PC-3 (cell line): ENCODE data around the gene IQSEC1. TPM values are rescaled to one million over a fixed set of nuclear protein-coding genes. Genes with fewer than 3 reads are reported as not detected.

Source experiments
- ATAC-seq: fragments of 200-7000 bp; cut with Tn5 transposase; 2 replicates; pipeline ENCODE4 v1.9.1; 2020; ENCODE audit warnings: mild to moderate bottlenecking, moderate library complexity
- BruUV-seq: library from RNA; stranded (reverse); fragments of 400-500 nt; replicated peaks from 2 replicates; lab custom pipeline; 2021; lab: Mats Ljungman, UMichigan
- CTCF ChIA-PET: fragments of 300-600 bp; sonication (Branson Sonifier 250); formaldehyde crosslinking; loops from one replicate; lab custom pipeline; 2022; ENCODE audit warnings: antibody characterized with exemption; lab: Charles Lee
- POLR2A ChIA-PET: fragments of 300-600 bp; sonication (Branson Sonifier 250); formaldehyde crosslinking; loops from one replicate; lab custom pipeline; 2022; ENCODE audit warnings: antibody characterized with exemption; ENCODE audit not compliant: unreplicated experiment; lab: Charles Lee
- DNase-seq: peaks from one replicate; pipeline ENCODE4 v3.0.0-alpha.2; 2015
- H2AFZ ChIP-seq: fragments of 300-600 bp; sonication (generic); 2 replicates; pipeline ENCODE4 v1.6.0; 2016; ENCODE audit warnings: antibody characterized with exemption, low read length
- H3F3A ChIP-seq: fragments of 300-600 bp; sonication (generic); one replicate; pipeline ENCODE4 v1.6.0; 2017; ENCODE audit warnings: antibody characterized with exemption, low read length, control low read depth, mild to moderate bottlenecking; ENCODE audit not compliant: unreplicated experiment
- H3K27ac ChIP-seq: fragments of 300-600 bp; sonication (generic); 2 replicates; pipeline ENCODE4 v1.5.1; 2016; ENCODE audit warnings: mild to moderate bottlenecking, low read length
- H3K27me3 ChIP-seq: fragments of 300-600 bp; sonication (generic); 2 replicates; pipeline ENCODE4 v1.6.1; 2016; ENCODE audit warnings: low read length, mixed read lengths
- H3K36me3 ChIP-seq: fragments of 300-600 bp; sonication (generic); 2 replicates; pipeline ENCODE4 v1.6.1; 2016; ENCODE audit warnings: low read depth, mixed run types, low read length, mixed read lengths
- H3K4me1 ChIP-seq: fragments of 300-600 bp; sonication (generic); 2 replicates; pipeline ENCODE4 v1.5.1; 2016; ENCODE audit warnings: low read length; ENCODE audit not compliant: insufficient read depth
- H3K4me2 ChIP-seq: fragments of 300-600 bp; sonication (generic); 2 replicates; pipeline ENCODE4 v1.6.0; 2016; ENCODE audit warnings: low read length
- H3K4me3 ChIP-seq: fragments of 300-600 bp; sonication (generic); 2 replicates; pipeline ENCODE4 v1.5.1; 2016; ENCODE audit warnings: mild to moderate bottlenecking, low read length, mixed read lengths
- H3K79me2 ChIP-seq: fragments of 300-600 bp; sonication (generic); 2 replicates; pipeline ENCODE4 v1.6.1; 2017; ENCODE audit warnings: low read length, mixed read lengths
- H3K9ac ChIP-seq: fragments of 300-600 bp; sonication (generic); 2 replicates; pipeline ENCODE4 v1.6.0; 2016; ENCODE audit warnings: mild to moderate bottlenecking, low read length
- H3K9me2 ChIP-seq: fragments of 300-600 bp; sonication (generic); replicated peaks from 2 replicates; pipeline ENCODE4 v1.6.1; 2016; ENCODE audit warnings: mixed run types, low read length, mixed read lengths
- H3K9me3 ChIP-seq: fragments of 300-600 bp; sonication (generic); 2 replicates; pipeline ENCODE4 v1.6.1; 2016; ENCODE audit warnings: low read length, mixed read lengths
- H4K20me1 ChIP-seq: fragments of 300-600 bp; sonication (generic); 2 replicates; pipeline ENCODE4 v1.6.1; 2016; ENCODE audit warnings: low read length, mixed read lengths
- CTCF ChIP-seq: fragments of 300-600 bp; sonication (generic); conservative IDR thresholded peaks from 2 replicates; pipeline ENCODE4 v1.5.1; 2017; ENCODE audit warnings: antibody characterized with exemption, low read depth, mild to moderate bottlenecking, low read length
- EZH2 ChIP-seq: fragments of 300-600 bp; sonication (generic); IDR thresholded peaks from one replicate; pipeline ENCODE4 v1.6.1; 2017; ENCODE audit warnings: antibody characterized with exemption, mild to moderate bottlenecking, low read length; ENCODE audit not compliant: unreplicated experiment
- EZH2phosphoT487 ChIP-seq: fragments of 300-600 bp; sonication (generic); IDR thresholded peaks from 2 replicates; pipeline ENCODE4 v1.6.1; 2018; ENCODE audit warnings: mild to moderate bottlenecking, antibody characterized with exemption, low read length, borderline replicate concordance
- intact Hi-C: fragments of 100-400 bp; cut with micrococcal nuclease; formaldehyde crosslinking; loops from 2 replicates; pipeline ENCODE4 v1.9.0; 2023
- total RNA-seq: library from RNA; depleted of rRNA; stranded (reverse); fragments of >200 nt; gene quantifications from 2 replicates; pipeline ENCODE4 v1.2.3, GENCODE V29; 2014

Gene IQSEC1
- total RNA-seq, 1 experiment from 2014 or later = 37.9 TPM

- Histone ChIP-seq H3F3A (no peaks in the 10 kb centered on the region), H3K4me2 (no peak overlapping the region), H3K79me2 (peaks cover 28% of the 10 kb centered on the region), H3K4me1 (peaks cover 26% of the 10 kb centered on the region), H3K4me3 (no peak overlapping the region), H4K20me1 (peaks cover 18% of the 10 kb centered on the region; the same call in 1 of the 2 replicates), H3K27me3 (no peaks in the 10 kb centered on the region), H3K9me3 (no peaks in the 10 kb centered on the region), H3K36me3 (no peaks in the 10 kb centered on the region), H3K9ac (no peak overlapping the region), H2AFZ (no peak overlapping the region), H3K9me2 (no peaks in the 10 kb centered on the region), H3K27ac (no peak overlapping the region)
- no TSS peak for BruUV-seq
- POLR2A ChIA-PET = no interaction called here
- DNase-seq (no peak), ATAC-seq (no peak)
- intact Hi-C loops = no loop called here
- CTCF ChIA-PET = no interaction called here
- TF ChIP-seq CTCF (no peak), EZH2phosphoT487 (no peak), EZH2 (no peak)
These were observed 103.7 kb downstream of the IQSEC1 start for GRCh38 chr3:12969486-12969885.

- ChIA-PET POLR2A (no interaction called here), CTCF (no interaction called here)
- no peak overlapping the region for H2AFZ ChIP-seq
- H3K9me3 ChIP-seq = no peaks in the 10 kb centered on the region
- H3K27ac ChIP-seq = no peak overlapping the region
- no peak overlapping the region for H3K4me3 ChIP-seq
- no peak for ATAC-seq
- H3K4me1 ChIP-seq = peaks cover 27% of the 10 kb centered on the region
- no peaks in the 10 kb centered on the region for H3K27me3 ChIP-seq
- no peaks in the 10 kb centered on the region for H3F3A ChIP-seq
- H4K20me1 ChIP-seq = peaks cover 26% of the 10 kb centered on the region; the same call in 1 of the 2 replicates
- no peaks in the 10 kb centered on the region for H3K36me3 ChIP-seq
- H3K79me2 ChIP-seq = peaks cover 38% of the 10 kb centered on the region
- DNase-seq = no peak
- TF ChIP-seq CTCF (no peak), EZH2phosphoT487 (no peak), EZH2 (no peak)
- no peak overlapping the region for H3K9ac ChIP-seq
- H3K9me2 ChIP-seq = no peaks in the 10 kb centered on the region
- BruUV-seq = no TSS peak
- intact Hi-C loops = no loop called here
- no peak overlapping the region for H3K4me2 ChIP-seq
These were observed 104.7 kb downstream of the IQSEC1 start for GRCh38 chr3:12968541-12968940.

- peak overlapping the region; percentile 84 for H2AFZ ChIP-seq
- TF ChIP-seq EZH2 (no peak), EZH2phosphoT487 (no peak), CTCF (no peak)
- CTCF ChIA-PET = interaction anchor here (0.5 to 1.4 kb wide), 5 partner anchors 17 to 447 kb away, joined by 3 to 8 read pairs (median 5); no protein-coding TSS in a partner anchor
- peak overlapping the region; percentile 92 for H3K9ac ChIP-seq
- H3K9me2 ChIP-seq = no peaks in the 10 kb centered on the region
- peak overlapping the region; percentile 96 for H3K4me2 ChIP-seq
- DNase-seq (peak; percentile 78), ATAC-seq (peak; percentile 80)
- POLR2A ChIA-PET = interaction anchor here (0.8 kb wide), 1 partner anchor 1260 kb away, joined by 3 read pairs; no protein-coding TSS in a partner anchor
- H3K4me3 ChIP-seq = peak overlapping the region; percentile 96
- no peaks in the 10 kb centered on the region for H3F3A ChIP-seq
- intact Hi-C loops = no loop called here
- no peaks in the 10 kb centered on the region for H3K9me3 ChIP-seq
- no TSS peak for BruUV-seq
- no peaks in the 10 kb centered on the region for H3K27me3 ChIP-seq
- H3K36me3 ChIP-seq = no peaks in the 10 kb centered on the region
- no peak overlapping the region for H3K27ac ChIP-seq
- peaks cover 46% of the 10 kb centered on the region for H3K79me2 ChIP-seq
- H3K4me1 ChIP-seq = peaks cover 27% of the 10 kb centered on the region
- peaks cover 31% of the 10 kb centered on the region; the same call in 1 of the 2 replicates for H4K20me1 ChIP-seq
These were observed 105.5 kb downstream of the IQSEC1 start for GRCh38 chr3:12967606-12968351.
